HepG2 (cell line): ENCODE results near the gene HYDIN.

Experiments used
- BATF2 ChIP-seq: sonication (generic); formaldehyde crosslinking; IDR thresholded peaks from 2 replicates; pipeline ENCODE4 v1.8.0; 2022; ENCODE audit warnings: mild to moderate bottlenecking, missing genetic modification reagents, moderate library complexity
- CREB3 ChIP-seq: sonication (generic); formaldehyde crosslinking; IDR thresholded peaks from 2 replicates; pipeline ENCODE4 v1.5.0; 2020; ENCODE audit warnings: missing genetic modification reagents
- CTCF ChIP-seq: sonication (generic); formaldehyde crosslinking; IDR thresholded peaks from 2 replicates; pipeline ENCODE4 v1.5.0; 2020; ENCODE audit warnings: mild to moderate bottlenecking, missing genetic modification reagents, moderate library complexity
- HMGXB4 ChIP-seq, 2 experiments: sonication (generic) in 1 of 2; formaldehyde crosslinking in 1 of 2; IDR thresholded peaks; 2 replicates each; pipeline versions ENCODE4 v1.4.0 to v1.6.1; 2018 to 2020; ENCODE audit warnings: missing genetic modification reagents in 2 of 2, borderline replicate concordance in 1 of 2, low read depth in 1 of 2, mild to moderate bottlenecking in 1 of 2, missing biosample characterization in 1 of 2
- MAFK ChIP-seq, 2 experiments: IDR thresholded peaks in 1 of 2; conservative IDR thresholded peaks in 1 of 2; 2 replicates each; pipeline ENCODE4 v1.6.1; 2011; ENCODE audit warnings: improper control_type of control experiment in 2 of 2, low read length in 2 of 2
- MEIS1 ChIP-seq: sonication (generic); formaldehyde crosslinking; IDR thresholded peaks from 2 replicates; pipeline ENCODE4 v1.9.0; 2021; ENCODE audit warnings: mild to moderate bottlenecking, missing genetic modification reagents, moderate library complexity, borderline replicate concordance
- NFE2L1 ChIP-seq: sonication (generic); formaldehyde crosslinking; IDR thresholded peaks from 2 replicates; pipeline ENCODE4 v1.4.0; 2020; ENCODE audit warnings: missing genetic modification reagents, mild to moderate bottlenecking, borderline replicate concordance
- POLR2A ChIP-seq, 2 experiments: IDR thresholded peaks; 2 replicates each; pipeline ENCODE4 v1.6.1; 2011; ENCODE audit warnings: low read depth in 2 of 2, low read length in 2 of 2, mild to moderate bottlenecking in 1 of 2, moderate library complexity in 1 of 2; ENCODE audit not compliant: insufficient read depth in 1 of 2
- POLR2AphosphoS5 ChIP-seq: IDR thresholded peaks from 2 replicates; pipeline ENCODE4 v1.6.1; 2012; ENCODE audit warnings: low read depth, low read length
- RERE ChIP-seq: IDR thresholded peaks from 2 replicates; pipeline ENCODE4 v1.6.1; 2016; ENCODE audit warnings: low read depth, missing genetic modification reagents, missing compliant biosample characterization
- SAFB2 ChIP-seq: sonication (generic); formaldehyde crosslinking; IDR thresholded peaks from 2 replicates; pipeline ENCODE4 v1.5.1; 2020; ENCODE audit warnings: missing genetic modification reagents, low read depth, mild to moderate bottlenecking, borderline replicate concordance
- SNAI1 ChIP-seq: sonication (generic); formaldehyde crosslinking; IDR thresholded peaks from 2 replicates; pipeline ENCODE4 v1.5.0; 2020; ENCODE audit warnings: mild to moderate bottlenecking, missing genetic modification reagents, borderline replicate concordance
- ZZZ3 ChIP-seq: sonication (generic); formaldehyde crosslinking; IDR thresholded peaks from 2 replicates; pipeline ENCODE4 v1.4.0; 2020; ENCODE audit warnings: missing genetic modification reagents, mild to moderate bottlenecking, borderline replicate concordance

GRCh38 chr16:70768203-70768580, 462.3 kb downstream of the HYDIN start:
- no peak for TF ChIP-seq CTCF (CRISPR knock-in tag)
- TF ChIP-seq MEIS1 (CRISPR knock-in tag) = no peak
- no peak for TF ChIP-seq BATF2 (CRISPR knock-in tag)
- no peak for TF ChIP-seq ZZZ3 (CRISPR knock-in tag)
- TF ChIP-seq CREB3 (CRISPR knock-in tag) = no peak
- no peak for TF ChIP-seq MAFK (conservative IDR thresholded peaks at IDR 0.05 in 1 of 2, IDR thresholded peaks at IDR 0.05 in 1 of 2; ENCODE audit: low read length in 2 of 2)
- no peak for TF ChIP-seq RERE (CRISPR knock-in tag)
- TF ChIP-seq NFE2L1 (CRISPR knock-in tag) = no peak
- no peak for TF ChIP-seq POLR2A (IDR thresholded peaks at IDR 0.05; ENCODE audit: insufficient read depth in 1 of 2, low read depth in 2 of 2, low read length in 2 of 2)
- TF ChIP-seq SAFB2 (CRISPR knock-in tag) = no peak
- no peak for TF ChIP-seq HMGXB4 (CRISPR knock-in tag; IDR thresholded peaks at IDR 0.05; ENCODE audit: borderline replicate concordance in 1 of 2, low read depth in 1 of 2)
- TF ChIP-seq SNAI1 (CRISPR knock-in tag) = no peak
- TF ChIP-seq POLR2AphosphoS5 = no peak
